Measurements from ENCODE around the gene COX18.

Gene COX18

DNA sequence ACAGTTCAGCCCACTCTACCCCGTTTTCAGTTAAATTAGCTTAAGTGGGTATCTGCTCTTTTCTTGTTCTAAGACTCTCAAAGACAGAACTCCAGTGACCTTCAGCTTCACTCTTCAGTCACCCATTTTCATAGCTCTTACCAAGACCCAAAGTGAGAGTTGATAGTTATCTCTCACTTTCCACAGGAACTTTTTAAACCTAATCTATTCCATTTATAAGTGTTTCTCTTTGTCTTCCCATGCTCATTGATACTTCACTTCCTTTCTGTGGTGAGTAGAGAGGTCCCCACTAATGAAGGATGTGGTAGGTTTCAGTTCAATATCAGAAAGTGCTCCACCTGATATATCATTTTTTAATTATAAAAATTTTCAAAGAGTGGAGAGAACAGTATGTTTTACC is 33.4 kb downstream of the COX18 start:
- Histone ChIP-seq H3K9me3 (ENCODE audit: low read length) (no peaks in the 10 kb centered on the region), H3K36me3 (ENCODE audit: insufficient read depth, low read length) (no peaks in the 10 kb centered on the region), H3K4me3 (ENCODE audit: low read length) (no peak overlapping the region), H3K27me3 (ENCODE audit: insufficient read depth, low read length) (no peaks in the 10 kb centered on the region), H3K4me1 (ENCODE audit: insufficient read depth, low read length) (no peaks in the 10 kb centered on the region), H2AFZ (ENCODE audit: low read depth, low read length) (no peak overlapping the region)

DNA sequence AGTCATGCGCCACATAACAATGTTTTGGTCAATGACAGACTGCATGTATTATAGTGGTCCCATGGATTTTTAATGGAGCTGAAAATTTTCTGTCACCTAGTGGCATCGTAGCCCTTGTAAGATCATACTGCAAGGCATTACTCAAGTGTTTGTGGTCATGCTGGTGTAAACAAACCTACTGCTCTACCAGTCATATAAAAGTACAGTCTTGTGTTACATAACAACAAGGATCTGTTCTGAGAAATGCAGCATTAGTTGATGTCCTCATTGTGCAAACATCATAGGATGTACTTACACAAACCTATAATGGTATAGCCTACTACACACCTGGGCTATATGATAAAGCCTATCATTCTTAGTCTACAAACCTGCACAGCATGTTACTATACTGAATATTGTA is 34.6 kb downstream of the COX18 start:
- no peaks in the 10 kb centered on the region for H3K27me3 ChIP-seq (ENCODE audit: insufficient read depth, low read length)

DNA sequence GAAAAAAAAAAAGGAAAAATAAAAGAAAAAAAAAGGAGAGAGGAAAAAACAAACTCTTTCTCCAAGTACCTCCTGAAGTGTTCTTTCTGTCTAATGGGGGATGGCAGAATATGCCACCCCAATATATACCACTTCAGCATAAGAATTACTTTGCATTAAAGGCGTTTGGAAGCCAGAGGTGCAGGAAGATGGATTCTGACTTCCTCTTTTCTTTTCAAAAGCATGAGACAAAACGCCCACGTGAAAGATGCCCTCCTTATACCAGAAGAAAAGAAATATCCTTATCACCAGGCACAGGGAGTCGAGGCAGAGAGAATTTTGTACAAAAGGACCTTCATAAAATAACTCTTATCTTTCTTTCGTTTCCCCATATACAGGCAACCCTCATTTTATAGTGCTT is 40.9 kb downstream of the COX18 start:
- Histone ChIP-seq H3K4me3 (ENCODE audit: low read length) (no peak overlapping the region), H3K27me3 (ENCODE audit: insufficient read depth, low read length) (no peaks in the 10 kb centered on the region), H2AFZ (ENCODE audit: low read depth, low read length) (no peak overlapping the region), H3K36me3 (ENCODE audit: insufficient read depth, low read length) (no peaks in the 10 kb centered on the region), H3K9me3 (ENCODE audit: low read length) (no peaks in the 10 kb centered on the region), H3K4me1 (ENCODE audit: insufficient read depth, low read length) (no peaks in the 10 kb centered on the region)

More for the DNA sequence above, 34.6 kb downstream of the COX18 start:
- no peaks in the 10 kb centered on the region for H3K9me3 ChIP-seq (ENCODE audit: low read length)
- no peaks in the 10 kb centered on the region for H3K36me3 ChIP-seq (ENCODE audit: insufficient read depth, low read length)
- no peaks in the 10 kb centered on the region for H3K4me1 ChIP-seq (ENCODE audit: insufficient read depth, low read length)
- no peak overlapping the region for H2AFZ ChIP-seq (ENCODE audit: low read depth, low read length)
- H3K4me3 ChIP-seq (ENCODE audit: low read length): no peak overlapping the region

- Histone ChIP-seq H2AFZ (ENCODE audit: low read depth, low read length) (no peak overlapping the region), H3K27me3 (ENCODE audit: insufficient read depth, low read length) (no peaks in the 10 kb centered on the region), H3K9me3 (ENCODE audit: low read length) (no peaks in the 10 kb centered on the region), H3K36me3 (ENCODE audit: insufficient read depth, low read length) (no peaks in the 10 kb centered on the region), H3K4me3 (ENCODE audit: low read length) (no peak overlapping the region), H3K4me1 (ENCODE audit: insufficient read depth, low read length) (no peaks in the 10 kb centered on the region)
Measured at GRCh38 chr4:73021634-73022033, 47.9 kb downstream of the COX18 start.

GRCh38 chr4:73019462-73020047 is 50.0 kb downstream of the COX18 start:
- no peaks in the 10 kb centered on the region for H3K4me1 ChIP-seq (ENCODE audit: insufficient read depth, low read length)
- no peak overlapping the region for H2AFZ ChIP-seq (ENCODE audit: low read depth, low read length)
- H3K4me3 ChIP-seq (ENCODE audit: low read length): no peak overlapping the region
- H3K27me3 ChIP-seq (ENCODE audit: insufficient read depth, low read length): no peaks in the 10 kb centered on the region
- no peaks in the 10 kb centered on the region for H3K36me3 ChIP-seq (ENCODE audit: insufficient read depth, low read length)
- no peaks in the 10 kb centered on the region for H3K9me3 ChIP-seq (ENCODE audit: low read length)

- Histone ChIP-seq H3K9me3 (ENCODE audit: low read length) (no peaks in the 10 kb centered on the region), H3K4me3 (ENCODE audit: low read length) (no peak overlapping the region), H3K27me3 (ENCODE audit: insufficient read depth, low read length) (no peaks in the 10 kb centered on the region), H2AFZ (ENCODE audit: low read depth, low read length) (no peak overlapping the region), H3K4me1 (ENCODE audit: insufficient read depth, low read length) (no peaks in the 10 kb centered on the region), H3K36me3 (ENCODE audit: insufficient read depth, low read length) (no peaks in the 10 kb centered on the region)
Measured at GRCh38 chr4:73018595-73018994, 50.9 kb downstream of the COX18 start.

DNA sequence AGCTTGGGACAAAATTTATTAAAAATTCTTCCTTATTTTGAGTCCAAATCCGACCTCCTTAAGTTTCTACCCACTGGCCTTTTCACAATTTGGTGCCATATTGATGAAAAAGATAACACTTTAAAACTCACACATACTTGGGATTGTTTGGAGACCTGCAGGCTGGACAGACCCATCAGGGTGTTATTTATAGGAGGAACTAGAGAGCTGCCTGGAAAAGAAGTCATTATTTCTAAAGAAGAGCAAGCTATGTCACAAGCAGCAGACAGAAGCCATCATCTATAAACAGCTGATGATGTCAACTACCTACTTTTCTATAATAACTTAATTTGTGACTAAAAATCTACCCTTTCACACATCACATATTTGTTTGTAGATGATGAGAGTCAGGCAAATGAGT is 56.2 kb downstream of the COX18 start:
- Histone ChIP-seq H3K4me1 (ENCODE audit: insufficient read depth, low read length) (no peaks in the 10 kb centered on the region), H2AFZ (ENCODE audit: low read depth, low read length) (no peak overlapping the region), H3K9me3 (ENCODE audit: low read length) (no peaks in the 10 kb centered on the region), H3K4me3 (ENCODE audit: low read length) (no peak overlapping the region), H3K27me3 (ENCODE audit: insufficient read depth, low read length) (no peaks in the 10 kb centered on the region), H3K36me3 (ENCODE audit: insufficient read depth, low read length) (no peaks in the 10 kb centered on the region)

DNA sequence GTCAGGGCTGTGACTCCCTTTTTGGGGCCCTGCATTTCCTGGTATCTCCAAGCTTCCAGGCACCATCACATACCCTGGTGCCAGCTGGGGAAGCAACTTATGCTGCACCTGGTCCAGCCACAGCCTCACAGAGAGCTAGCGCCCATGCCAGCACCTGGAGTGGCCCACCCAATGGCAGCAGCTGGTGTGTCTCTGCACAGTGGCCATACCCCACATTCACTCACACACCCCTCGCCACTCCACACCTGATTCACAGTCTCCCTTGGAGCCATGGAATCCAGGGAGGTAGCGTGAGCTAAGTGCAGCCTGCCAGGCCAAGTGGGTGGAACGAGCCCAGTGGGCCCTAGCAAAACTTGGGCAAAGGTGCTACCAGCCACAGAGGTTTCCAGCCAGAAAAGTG is 56.8 kb downstream of the COX18 start:
- no peaks in the 10 kb centered on the region for H3K36me3 ChIP-seq (ENCODE audit: insufficient read depth, low read length)
- H2AFZ ChIP-seq (ENCODE audit: low read depth, low read length): no peak overlapping the region
- H3K27me3 ChIP-seq (ENCODE audit: insufficient read depth, low read length): no peaks in the 10 kb centered on the region
- H3K4me3 ChIP-seq (ENCODE audit: low read length): no peak overlapping the region
- H3K9me3 ChIP-seq (ENCODE audit: low read length): no peaks in the 10 kb centered on the region
- H3K4me1 ChIP-seq (ENCODE audit: insufficient read depth, low read length): no peaks in the 10 kb centered on the region

- Histone ChIP-seq H3K27me3 (ENCODE audit: insufficient read depth, low read length) (no peaks in the 10 kb centered on the region), H3K4me1 (ENCODE audit: insufficient read depth, low read length) (peaks cover 7% of the 10 kb centered on the region), H2AFZ (ENCODE audit: low read depth, low read length) (no peak overlapping the region), H3K36me3 (ENCODE audit: insufficient read depth, low read length) (no peaks in the 10 kb centered on the region), H3K4me3 (ENCODE audit: low read length) (no peak overlapping the region), H3K9me3 (ENCODE audit: low read length) (no peaks in the 10 kb centered on the region)
Measured at GRCh38 chr4:73011629-73011985, 57.9 kb downstream of the COX18 start.

DNA sequence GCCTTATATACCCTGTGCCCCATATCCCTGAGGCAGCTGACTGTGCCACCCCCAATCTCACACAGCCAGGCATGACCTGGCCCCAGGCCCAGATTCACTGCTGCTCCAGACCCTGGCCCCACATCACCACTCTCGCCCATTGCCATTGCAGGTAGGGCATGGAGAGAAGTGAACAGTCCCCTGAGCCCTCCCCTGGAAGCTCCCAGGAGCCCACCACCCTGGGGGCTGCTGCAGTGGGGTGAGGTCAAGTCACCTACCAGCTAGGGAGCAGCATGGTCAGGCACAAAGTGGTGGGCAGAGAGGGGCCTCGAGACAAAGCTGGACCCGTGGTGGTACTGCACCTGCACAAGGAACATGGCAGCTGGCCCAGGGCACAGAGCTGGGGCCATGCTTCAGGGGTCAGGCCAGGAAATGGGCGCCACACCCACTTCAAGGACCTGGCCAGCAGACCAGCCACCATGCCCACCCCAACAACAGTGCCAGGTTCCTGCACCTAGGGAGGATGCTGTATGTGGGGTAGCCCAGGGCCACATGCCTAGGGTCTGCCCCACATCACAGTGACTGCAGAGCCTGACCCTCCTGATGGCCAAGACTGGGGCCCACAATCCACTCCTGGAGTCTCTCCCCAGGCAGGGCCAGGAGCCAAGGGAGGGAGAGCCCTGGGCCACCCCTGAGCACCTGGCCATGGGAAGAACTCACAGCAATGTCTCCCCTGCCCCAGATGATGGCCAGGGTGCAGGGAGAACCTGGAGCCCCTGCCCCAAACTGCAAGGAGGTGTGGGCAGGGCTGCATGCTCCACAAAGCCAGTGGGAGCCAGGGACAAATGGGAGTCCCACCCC is 58.5 kb downstream of the COX18 start:
- Histone ChIP-seq H3K4me1 (ENCODE audit: insufficient read depth, low read length) (peaks cover 7% of the 10 kb centered on the region), H3K27me3 (ENCODE audit: insufficient read depth, low read length) (no peaks in the 10 kb centered on the region), H3K4me3 (ENCODE audit: low read length) (no peak overlapping the region), H2AFZ (ENCODE audit: low read depth, low read length) (no peak overlapping the region), H3K36me3 (ENCODE audit: insufficient read depth, low read length) (no peaks in the 10 kb centered on the region), H3K9me3 (ENCODE audit: low read length) (no peaks in the 10 kb centered on the region)

DNA sequence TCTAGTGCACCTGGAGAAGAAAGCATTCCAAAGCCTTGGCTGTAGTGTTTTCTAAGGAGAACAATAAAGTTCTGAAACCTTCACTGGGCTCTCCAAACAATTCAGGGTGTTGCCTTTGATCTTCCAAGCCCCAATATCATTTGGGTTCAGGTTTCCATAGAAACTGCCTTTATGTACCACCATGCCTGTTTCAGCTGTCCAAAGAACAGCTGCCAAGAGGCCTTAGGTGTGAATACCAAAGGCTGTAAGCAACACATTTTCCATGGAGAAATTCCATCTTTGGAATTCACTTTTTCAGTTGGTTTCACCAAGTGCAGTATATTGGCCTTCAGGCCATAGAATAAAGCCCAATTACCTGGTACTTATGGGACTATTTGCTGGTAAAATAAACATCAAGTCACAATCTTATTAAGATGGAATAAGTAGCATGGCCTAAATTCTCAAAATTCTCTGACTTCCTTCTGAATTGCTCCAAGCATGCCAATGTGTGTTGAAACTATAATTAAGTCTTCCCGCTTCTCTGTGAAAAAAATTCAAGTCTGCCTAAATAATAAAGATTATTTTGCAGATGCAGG is 61.9 kb downstream of the COX18 start:
- H3K9me3 ChIP-seq (ENCODE audit: low read length): no peaks in the 10 kb centered on the region
- H3K4me1 ChIP-seq (ENCODE audit: insufficient read depth, low read length): peaks cover 7% of the 10 kb centered on the region
- H3K4me3 ChIP-seq (ENCODE audit: low read length): no peak overlapping the region
- H3K36me3 ChIP-seq (ENCODE audit: insufficient read depth, low read length): no peaks in the 10 kb centered on the region
- H2AFZ ChIP-seq (ENCODE audit: low read depth, low read length): no peak overlapping the region
- H3K27me3 ChIP-seq (ENCODE audit: insufficient read depth, low read length): no peaks in the 10 kb centered on the region

DNA sequence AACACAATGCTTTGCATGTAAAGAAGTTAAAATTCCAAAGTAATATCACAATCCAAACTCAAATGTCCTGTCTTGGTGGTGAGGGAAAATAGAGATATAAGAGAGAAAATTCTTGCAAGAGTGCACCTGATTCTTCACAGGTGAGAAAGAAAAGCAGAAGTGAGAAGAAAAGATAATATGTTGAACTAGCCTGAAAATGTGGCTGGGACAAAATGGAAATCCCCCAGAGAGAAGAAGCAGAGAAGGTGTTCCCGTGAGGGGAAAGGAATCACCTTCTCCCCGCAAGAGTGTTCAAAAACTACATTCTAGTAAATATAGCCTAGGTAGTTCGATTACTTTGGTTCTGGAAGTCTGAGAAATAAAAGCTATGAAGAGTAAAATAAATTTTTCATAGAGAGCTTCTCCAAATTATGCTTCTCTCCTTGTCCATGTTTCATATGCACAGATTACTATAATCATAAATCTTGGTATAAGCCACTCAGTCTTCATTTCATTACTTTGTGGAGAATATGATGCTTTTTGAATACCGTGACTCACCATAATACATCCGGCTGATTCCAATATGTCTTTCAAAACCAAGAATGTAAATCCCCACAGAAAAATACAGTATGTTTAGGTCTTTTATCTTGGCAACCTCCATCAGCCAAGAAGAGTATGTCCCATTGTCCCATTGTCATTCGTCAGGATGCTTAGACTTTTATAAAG is 63.1 kb downstream of the COX18 start:
- Histone ChIP-seq H3K9me3 (ENCODE audit: low read length) (no peaks in the 10 kb centered on the region), H2AFZ (ENCODE audit: low read depth, low read length) (no peak overlapping the region), H3K36me3 (ENCODE audit: insufficient read depth, low read length) (no peaks in the 10 kb centered on the region), H3K4me1 (ENCODE audit: insufficient read depth, low read length) (peaks cover 7% of the 10 kb centered on the region), H3K27me3 (ENCODE audit: insufficient read depth, low read length) (no peaks in the 10 kb centered on the region), H3K4me3 (ENCODE audit: low read length) (no peak overlapping the region)

DNA sequence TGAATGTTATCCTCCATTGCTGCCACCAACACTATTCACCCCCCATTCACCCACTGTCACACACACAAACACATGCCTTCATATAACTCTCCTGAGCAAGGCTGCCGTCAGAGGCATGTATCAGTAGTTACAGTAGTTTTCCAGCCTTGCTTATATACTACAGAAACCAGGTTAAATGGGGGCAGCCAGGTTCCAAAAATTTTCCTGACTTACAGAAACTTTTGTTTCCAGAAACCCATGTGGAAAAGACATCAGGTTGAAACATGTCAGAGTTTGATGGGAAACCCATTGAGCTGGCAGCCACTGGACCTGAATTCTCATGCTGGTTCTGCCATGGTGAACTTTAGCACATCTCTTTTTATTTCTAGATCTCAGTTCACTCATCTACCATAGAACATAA is 64.0 kb downstream of the COX18 start:
- Histone ChIP-seq H2AFZ (ENCODE audit: low read depth, low read length) (no peak overlapping the region), H3K4me3 (ENCODE audit: low read length) (no peak overlapping the region), H3K9me3 (ENCODE audit: low read length) (no peaks in the 10 kb centered on the region), H3K27me3 (ENCODE audit: insufficient read depth, low read length) (no peaks in the 10 kb centered on the region), H3K4me1 (ENCODE audit: insufficient read depth, low read length) (peaks cover 7% of the 10 kb centered on the region), H3K36me3 (ENCODE audit: insufficient read depth, low read length) (no peaks in the 10 kb centered on the region)
